Neural progenitor cell (in vitro differentiated cells): ENCODE results near the gene SLC37A1. TPM values are rescaled to one million over a fixed set of nuclear protein-coding genes. Genes with fewer than 3 reads are reported as not detected.

ENCODE experiments used
- DNase-seq: peaks from one replicate; pipeline ENCODE4 v3.0.0-alpha.2; 2016; ENCODE audit warnings: low spot score
- H2AFZ ChIP-seq: fragments of 200-600 bp; sonication (generic); replicated peaks from 2 replicates; pipeline ENCODE4 v1.6.1; 2016; ENCODE audit warnings: antibody characterized with exemption
- H3F3A ChIP-seq: fragments of 200-600 bp; sonication (generic); 2 replicates; pipeline ENCODE4 v1.6.1; 2016; ENCODE audit warnings: antibody characterized with exemption, low read depth
- H3K27ac ChIP-seq: fragments of 200-600 bp; sonication (generic); 2 replicates; pipeline ENCODE4 v1.5.1; 2016; ENCODE audit warnings: mild to moderate bottlenecking
- H3K27me3 ChIP-seq: fragments of 200-600 bp; sonication (generic); 2 replicates; pipeline ENCODE4 v1.6.1; 2016; ENCODE audit warnings: mild to moderate bottlenecking, moderate library complexity
- H3K36me3 ChIP-seq: fragments of 200-600 bp; sonication (generic); 2 replicates; pipeline ENCODE4 v1.5.1; 2016
- H3K4me1 ChIP-seq: fragments of 200-600 bp; sonication (generic); 2 replicates; pipeline ENCODE4 v1.6.1; 2016; ENCODE audit warnings: mixed run types
- H3K4me2 ChIP-seq: fragments of 200-600 bp; sonication (generic); 2 replicates; pipeline ENCODE4 v1.6.1; 2016
- H3K4me3 ChIP-seq: fragments of 200-600 bp; sonication (generic); 2 replicates; pipeline ENCODE4 v1.5.1; 2016
- H3K79me2 ChIP-seq: fragments of 200-600 bp; sonication (generic); 2 replicates; pipeline ENCODE4 v1.6.1; 2016; ENCODE audit warnings: low read depth
- H3K9ac ChIP-seq: fragments of 200-600 bp; sonication (generic); 2 replicates; pipeline ENCODE4 v1.6.1; 2016
- H3K9me3 ChIP-seq: fragments of 200-600 bp; sonication (generic); 2 replicates; pipeline ENCODE4 v1.5.1; 2016; ENCODE audit warnings: low read depth
- H4K20me1 ChIP-seq: fragments of 200-600 bp; sonication (generic); 2 replicates; pipeline ENCODE4 v1.6.1; 2016; ENCODE audit warnings: low read depth
- H3K27ac Mint-ChIP-seq: 3 replicates; pipeline ENCODE4 v1.8.0; 2021; ENCODE audit warnings: mixed read lengths
- H3K27me3 Mint-ChIP-seq: 2 replicates; pipeline ENCODE4 v1.8.0; 2022; ENCODE audit warnings: low read depth, mild to moderate bottlenecking, inconsistent platforms, moderate library complexity, mixed read lengths; ENCODE audit not compliant: insufficient read depth
- H3K36me3 Mint-ChIP-seq: 3 replicates; pipeline ENCODE4 v1.8.0; 2021; ENCODE audit warnings: mixed read lengths
- H3K4me1 Mint-ChIP-seq: 3 replicates; pipeline ENCODE4 v1.8.0; 2021; ENCODE audit warnings: mixed read lengths
- H3K4me3 Mint-ChIP-seq: 3 replicates; pipeline ENCODE4 v1.8.0; 2021; ENCODE audit warnings: mild to moderate bottlenecking, moderate library complexity, mixed read lengths
- H3K9me3 Mint-ChIP-seq: 3 replicates; pipeline ENCODE4 v1.8.0; 2020; ENCODE audit warnings: mixed read lengths
- EZH2 ChIP-seq: fragments of 200-600 bp; sonication (generic); IDR thresholded peaks from 2 replicates; pipeline ENCODE4 v1.6.1; 2017; ENCODE audit warnings: antibody characterized with exemption, mild to moderate bottlenecking, moderate library complexity
- EZH2phosphoT487 ChIP-seq: fragments of 200-600 bp; sonication (generic); IDR thresholded peaks from 2 replicates; pipeline ENCODE4 v1.6.1; 2017; ENCODE audit warnings: antibody characterized with exemption
- total RNA-seq: library from RNA; depleted of rRNA; stranded (reverse); fragments of >200 nt; gene quantifications from 2 replicates; pipeline ENCODE4 v1.2.3, GENCODE V29; 2015; ENCODE audit warnings: low replicate concordance
- TF ChIP-seq, protein P1 (sequence below): fragments of 200-600 bp; sonication (generic); IDR thresholded peaks from 2 replicates; pipeline ENCODE4 v1.5.1; 2017; ENCODE audit warnings: antibody characterized with exemption, mild to moderate bottlenecking

SLC37A1 gene
- total RNA-seq, 1 donor from 2014 or later, result 1.2 TPM

DNA sequence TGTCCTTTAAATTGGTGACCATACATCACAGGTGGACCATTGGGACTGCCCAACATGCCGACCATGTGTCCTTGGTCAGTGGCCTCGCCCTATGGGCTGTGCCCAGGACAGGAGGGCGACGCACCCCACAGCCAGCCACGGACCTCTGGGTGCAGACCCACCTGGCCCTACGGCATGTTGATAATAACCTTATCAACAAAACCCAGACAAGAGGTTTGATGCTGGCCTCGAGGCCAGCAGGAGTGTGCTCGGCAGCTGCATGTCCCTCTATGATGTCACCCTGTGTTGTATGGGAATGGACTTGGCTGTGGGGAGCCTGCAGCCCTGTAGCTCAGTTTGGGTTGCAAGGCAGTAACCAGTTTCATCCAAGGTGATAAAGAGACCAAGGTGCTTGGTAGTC is 32.1 kb downstream of the SLC37A1 start:
- no peaks in the 10 kb centered on the region for H3K36me3 ChIP-seq
- no peak for DNase-seq
- H3F3A ChIP-seq, result no peaks in the 10 kb centered on the region
- no peaks in the 10 kb centered on the region for H3K9me3 ChIP-seq
- H3K4me3 Mint-ChIP-seq, result no peak overlapping the region
- H3K4me1 Mint-ChIP-seq, result no peaks in the 10 kb centered on the region
- no peak overlapping the region for H3K27ac Mint-ChIP-seq
- H2AFZ ChIP-seq, result no peak overlapping the region
- no peaks in the 10 kb centered on the region for H4K20me1 ChIP-seq
- peaks cover 2% of the 10 kb centered on the region for H3K27me3 Mint-ChIP-seq
- H3K27ac ChIP-seq, result no peak overlapping the region
- no peak overlapping the region for H3K4me3 ChIP-seq
- H3K4me1 ChIP-seq, result no peaks in the 10 kb centered on the region
- H3K4me2 ChIP-seq, result no peak overlapping the region
- no peak for TF ChIP-seq EZH2
- no peak for TF ChIP-seq EZH2phosphoT487
- TF ChIP-seq, protein P1, sequence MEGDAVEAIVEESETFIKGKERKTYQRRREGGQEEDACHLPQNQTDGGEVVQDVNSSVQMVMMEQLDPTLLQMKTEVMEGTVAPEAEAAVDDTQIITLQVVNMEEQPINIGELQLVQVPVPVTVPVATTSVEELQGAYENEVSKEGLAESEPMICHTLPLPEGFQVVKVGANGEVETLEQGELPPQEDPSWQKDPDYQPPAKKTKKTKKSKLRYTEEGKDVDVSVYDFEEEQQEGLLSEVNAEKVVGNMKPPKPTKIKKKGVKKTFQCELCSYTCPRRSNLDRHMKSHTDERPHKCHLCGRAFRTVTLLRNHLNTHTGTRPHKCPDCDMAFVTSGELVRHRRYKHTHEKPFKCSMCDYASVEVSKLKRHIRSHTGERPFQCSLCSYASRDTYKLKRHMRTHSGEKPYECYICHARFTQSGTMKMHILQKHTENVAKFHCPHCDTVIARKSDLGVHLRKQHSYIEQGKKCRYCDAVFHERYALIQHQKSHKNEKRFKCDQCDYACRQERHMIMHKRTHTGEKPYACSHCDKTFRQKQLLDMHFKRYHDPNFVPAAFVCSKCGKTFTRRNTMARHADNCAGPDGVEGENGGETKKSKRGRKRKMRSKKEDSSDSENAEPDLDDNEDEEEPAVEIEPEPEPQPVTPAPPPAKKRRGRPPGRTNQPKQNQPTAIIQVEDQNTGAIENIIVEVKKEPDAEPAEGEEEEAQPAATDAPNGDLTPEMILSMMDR, result no peak
- H3K9ac ChIP-seq, result no peak overlapping the region
- no peaks in the 10 kb centered on the region for H3K79me2 ChIP-seq
- no peaks in the 10 kb centered on the region for H3K9me3 Mint-ChIP-seq
- H3K27me3 ChIP-seq, result no peaks in the 10 kb centered on the region
- H3K36me3 Mint-ChIP-seq, result peaks cover 2% of the 10 kb centered on the region

DNA sequence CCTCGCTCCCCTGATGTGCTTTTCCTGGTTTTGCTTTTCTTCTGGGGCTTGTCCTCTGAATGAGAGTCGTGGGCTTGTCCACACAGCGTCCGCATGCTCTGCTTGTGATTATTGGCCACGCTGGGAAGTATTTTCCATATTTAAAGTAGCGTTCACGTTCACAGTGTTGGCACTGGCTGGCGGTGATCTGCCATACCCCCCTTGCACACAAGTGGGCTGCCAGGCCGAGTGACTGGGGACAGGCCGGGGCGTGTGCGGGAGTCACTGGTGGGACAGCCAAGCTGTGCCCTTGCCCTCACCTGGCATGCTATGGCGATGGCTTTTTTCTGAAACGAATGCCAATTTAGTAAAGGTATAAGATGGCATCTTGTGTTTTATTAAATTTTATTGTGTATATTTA is 32.8 kb downstream of the SLC37A1 start:
- Histone ChIP-seq H3K27me3 (no peaks in the 10 kb centered on the region), H2AFZ (no peak overlapping the region), H3K4me1 (no peaks in the 10 kb centered on the region), H3K9ac (no peak overlapping the region), H4K20me1 (no peaks in the 10 kb centered on the region), H3K27ac (no peak overlapping the region), H3F3A (no peaks in the 10 kb centered on the region), H3K4me2 (no peak overlapping the region), H3K4me3 (no peak overlapping the region), H3K9me3 (no peaks in the 10 kb centered on the region), H3K79me2 (no peaks in the 10 kb centered on the region), H3K36me3 (no peaks in the 10 kb centered on the region)
- Mint-ChIP-seq H3K4me3 (no peak overlapping the region), H3K27ac (no peak overlapping the region), H3K36me3 (peaks cover 2% of the 10 kb centered on the region), H3K27me3 (peaks cover 2% of the 10 kb centered on the region), H3K9me3 (peaks cover 2% of the 10 kb centered on the region), H3K4me1 (no peaks in the 10 kb centered on the region)
- TF ChIP-seq EZH2 (no peak), EZH2phosphoT487 (no peak)
- TF ChIP-seq, protein P1, result no peak
- DNase-seq, result no peak

DNA sequence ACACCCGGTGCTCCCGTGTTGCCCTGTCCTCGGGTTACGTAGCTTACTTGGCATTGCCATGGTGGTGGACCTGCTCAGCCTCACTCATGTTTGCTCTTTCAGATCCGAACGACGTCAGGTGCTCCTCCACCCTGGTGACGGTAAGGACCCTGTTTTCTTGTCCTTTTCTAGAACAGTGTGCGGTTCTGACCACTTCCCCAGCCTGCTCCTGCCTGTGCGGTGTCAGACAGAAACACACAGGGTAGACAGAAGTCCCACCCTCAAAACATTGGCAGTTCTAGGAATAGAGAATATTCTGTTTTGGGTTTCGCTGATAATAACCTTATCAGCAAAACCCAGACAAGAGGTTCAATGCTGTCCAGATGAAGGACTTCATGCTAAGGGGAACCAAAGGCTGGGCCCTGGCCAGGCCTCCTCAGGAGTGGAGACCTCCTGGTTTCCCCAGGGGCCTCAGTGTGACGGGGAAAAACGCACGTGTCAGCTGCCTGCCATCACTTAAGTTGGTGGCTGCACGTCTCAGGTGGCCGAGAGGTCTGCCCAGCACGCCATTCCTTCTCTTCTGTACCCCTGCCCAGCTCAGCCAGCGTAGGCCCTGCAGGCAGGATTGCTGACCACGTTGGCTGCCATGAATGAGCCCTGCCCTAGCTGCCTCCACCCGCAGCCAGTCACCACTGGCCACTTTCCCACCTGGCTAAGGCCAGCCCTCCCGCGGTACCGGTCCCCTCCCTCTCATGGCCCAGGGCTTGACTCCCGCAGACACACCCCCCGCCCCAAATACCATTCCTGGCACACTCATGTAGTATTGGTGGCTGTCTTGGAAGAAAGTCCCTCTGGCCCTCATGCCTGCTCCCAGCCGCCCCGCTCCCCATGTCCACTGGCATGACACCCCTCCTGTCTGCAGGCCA is 33.6 kb downstream of the SLC37A1 start:
- H3K79me2 ChIP-seq, result no peaks in the 10 kb centered on the region
- no peaks in the 10 kb centered on the region for H3K36me3 ChIP-seq
- TF ChIP-seq, protein P1, result no peak
- TF ChIP-seq EZH2phosphoT487, result no peak
- TF ChIP-seq EZH2, result no peak
- no peak for DNase-seq
- Mint-ChIP-seq H3K36me3 (peaks cover 2% of the 10 kb centered on the region), H3K27me3 (peaks cover 2% of the 10 kb centered on the region), H3K4me3 (no peak overlapping the region), H3K4me1 (no peaks in the 10 kb centered on the region), H3K27ac (peak overlapping the region; percentile 37), H3K9me3 (peaks cover 2% of the 10 kb centered on the region)
- no peak overlapping the region for H3K9ac ChIP-seq
- H3K27me3 ChIP-seq, result no peaks in the 10 kb centered on the region
- H3F3A ChIP-seq, result no peaks in the 10 kb centered on the region
- H3K4me2 ChIP-seq, result no peak overlapping the region
- H3K4me3 ChIP-seq, result no peak overlapping the region
- no peak overlapping the region for H2AFZ ChIP-seq
- no peak overlapping the region for H3K27ac ChIP-seq
- H3K9me3 ChIP-seq, result peaks cover 8% of the 10 kb centered on the region
- H3K4me1 ChIP-seq, result no peaks in the 10 kb centered on the region
- H4K20me1 ChIP-seq, result no peaks in the 10 kb centered on the region
